HG02610 (cell line): ENCODE measurements around the gene RHOA.

ENCODE experiments used
- ATAC-seq: cut with Tn5 transposase; IDR thresholded peaks from one replicate; pipeline ENCODE4 v1.9.1; 2021; ENCODE audit warnings: mild to moderate bottlenecking, moderate library complexity; ENCODE audit not compliant: unreplicated experiment

RHOA gene

GRCh38 chr3:49411968-49412631 is at the start of gene RHOA, which contains the start of gene TCTA:
Gene RHOA (minus strand): TSS chr3:49411976. CDS start chr3:49375589, 36,387 bp downstream.
Gene TCTA (plus strand): TSS chr3:49412423. CDS start chr3:49412427, 4 bp downstream.
- ATAC-seq, result peak; percentile 80

GRCh38 chr3:49460956-49461355 is 49.2 kb upstream of the RHOA start:
- ATAC-seq, result no peak

GRCh38 chr3:49460188-49460890 is 48.6 kb upstream of the RHOA start:
- ATAC-seq, result no peak

GRCh38 chr3:49456466-49456865 is 44.7 kb upstream of the RHOA start:
- ATAC-seq, result no peak

GRCh38 chr3:49454898-49455681 is 43.3 kb upstream of the RHOA start:
- no peak for ATAC-seq

- no peak for ATAC-seq
Measured at GRCh38 chr3:49454458-49454857, 42.7 kb upstream of the RHOA start.

GRCh38 chr3:49453621-49454020 is 41.8 kb upstream of the RHOA start:
- no peak for ATAC-seq

- ATAC-seq, result no peak
Measured at GRCh38 chr3:49445391-49445790, 33.6 kb upstream of the RHOA start.

- ATAC-seq, result no peak
Measured at GRCh38 chr3:49434731-49435130, 23.0 kb upstream of the RHOA start.

- ATAC-seq, result no peak
Measured at GRCh38 chr3:49428752-49429080, 16.9 kb upstream of the RHOA start.

GRCh38 chr3:49427586-49427985 is 15.8 kb upstream of the RHOA start:
- no peak for ATAC-seq

- no peak for ATAC-seq
Measured at GRCh38 chr3:49424816-49425215, 13.0 kb upstream of the RHOA start.

GRCh38 chr3:49422379-49423248 is 10.8 kb upstream of the RHOA start, which contains the start of gene AMT:
Gene AMT (minus strand): TSS chr3:49422473. CDS start chr3:49422450, 23 bp downstream.
- ATAC-seq, result no peak

- ATAC-seq, result no peak
Measured at GRCh38 chr3:49421890-49422378, 10.2 kb upstream of the RHOA start.

GRCh38 chr3:49417516-49418120 is 5.8 kb upstream of the RHOA start:
- ATAC-seq, result no peak

- no peak for ATAC-seq
Measured at GRCh38 chr3:49416867-49417266, 5.1 kb upstream of the RHOA start.

- peak; percentile 24 for ATAC-seq
Measured at GRCh38 chr3:49415931-49416601, 4.3 kb upstream of the RHOA start.

- ATAC-seq, result no peak
Measured at GRCh38 chr3:49414753-49415152, 3.0 kb upstream of the RHOA start.

- ATAC-seq, result no peak
Measured at GRCh38 chr3:49413338-49413734, 1.6 kb upstream of the RHOA start.
